GM19372 (cell line): ENCODE measurements around the gene ZFAND2B.
A peak's percentile ranks its signal among the peaks of the same experiment; 100 is the strongest.
"Not testable (repeated sequence)": the region's sequence is repeated elsewhere in the genome, so short reads cannot be mapped to it uniquely, and the experiment has no call there.

ENCODE experiments used
- ATAC-seq: cut with Tn5 transposase; IDR thresholded peaks from one replicate; pipeline ENCODE4 v1.9.1; 2021; ENCODE audit warnings: mild to moderate bottlenecking, low read depth, moderate library complexity; ENCODE audit not compliant: unreplicated experiment

Gene ZFAND2B

GRCh38 chr2:219175928-219176817 lies 30.4 kb upstream of the ZFAND2B start:
- ATAC-seq = peak; percentile 14

DNA sequence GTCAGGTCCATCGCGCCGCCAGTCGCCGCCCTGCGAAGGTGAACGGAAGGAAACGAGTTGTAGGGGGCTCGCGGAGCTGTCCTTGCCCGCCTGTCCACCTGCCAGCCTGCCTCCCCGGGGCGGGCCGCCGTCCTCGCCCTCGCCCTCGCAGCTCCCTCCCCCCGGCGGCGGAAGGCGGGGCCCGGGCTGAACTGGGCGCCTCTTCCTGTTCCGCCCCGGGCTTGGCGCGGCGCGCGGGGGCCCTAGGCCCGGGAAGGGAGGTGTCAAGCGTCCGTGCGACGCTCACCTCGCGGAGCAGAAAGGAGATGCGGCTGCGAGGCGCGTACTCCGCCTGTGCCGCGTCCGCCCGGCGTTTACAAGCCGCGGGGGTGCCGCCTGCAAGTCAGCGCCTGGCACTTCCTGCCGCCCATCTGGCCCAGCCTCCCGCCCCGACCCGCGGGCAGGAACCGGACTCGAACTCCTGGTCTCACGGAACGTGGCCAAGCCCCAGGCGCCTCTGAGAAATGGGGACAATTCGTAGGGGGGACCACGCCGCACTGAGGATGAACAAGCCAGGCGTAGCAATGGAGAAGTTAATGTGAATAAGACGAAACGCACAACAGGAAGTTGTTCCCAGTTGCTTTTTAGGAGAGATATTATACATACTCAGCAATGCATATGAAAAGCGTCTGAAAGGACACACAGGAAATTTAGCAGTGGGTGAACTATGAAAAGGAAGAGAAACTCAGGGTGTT lies 29.6 kb upstream of the ZFAND2B start, which contains the start of gene CNPPD1:
Gene CNPPD1, minus strand, starts transcription at position 108 of the 734 bp plus-strand sequence. Its CDS starts 97 bp downstream, at position 11.
- peak; percentile 65 for ATAC-seq

- ATAC-seq = peak; percentile 39
Observed at GRCh38 chr2:219177552-219178376, 28.8 kb upstream of the ZFAND2B start, which contains the start of gene RETREG2. Gene RETREG2 (plus strand): TSS chr2:219178275. CDS start chr2:219178353, 78 bp downstream.

- peak; percentile 15 for ATAC-seq
Observed at GRCh38 chr2:219178377-219179175, 28.0 kb upstream of the ZFAND2B start.

GRCh38 chr2:219179601-219180465 lies 26.7 kb upstream of the ZFAND2B start:
- no peak for ATAC-seq

DNA sequence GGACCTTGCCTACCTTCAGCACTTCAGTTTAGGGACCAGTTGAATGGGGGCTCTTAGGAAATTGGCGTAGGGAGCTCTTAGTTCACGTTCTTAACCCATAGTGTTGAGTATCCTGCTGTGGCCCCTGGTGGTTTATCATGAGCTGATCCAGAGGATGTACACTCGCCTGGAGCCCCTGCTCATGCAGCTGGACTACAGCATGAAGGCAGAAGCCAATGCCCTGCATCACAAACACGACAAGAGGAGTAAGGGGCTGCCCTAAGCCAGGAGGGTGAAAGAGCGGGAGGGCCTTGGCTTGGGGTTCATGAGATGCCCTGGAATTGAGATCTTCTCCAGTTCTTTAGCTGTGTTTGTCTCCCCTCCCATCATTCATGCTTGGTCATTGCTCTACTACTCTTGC lies 25.6 kb upstream of the ZFAND2B start:
- ATAC-seq = no peak

DNA sequence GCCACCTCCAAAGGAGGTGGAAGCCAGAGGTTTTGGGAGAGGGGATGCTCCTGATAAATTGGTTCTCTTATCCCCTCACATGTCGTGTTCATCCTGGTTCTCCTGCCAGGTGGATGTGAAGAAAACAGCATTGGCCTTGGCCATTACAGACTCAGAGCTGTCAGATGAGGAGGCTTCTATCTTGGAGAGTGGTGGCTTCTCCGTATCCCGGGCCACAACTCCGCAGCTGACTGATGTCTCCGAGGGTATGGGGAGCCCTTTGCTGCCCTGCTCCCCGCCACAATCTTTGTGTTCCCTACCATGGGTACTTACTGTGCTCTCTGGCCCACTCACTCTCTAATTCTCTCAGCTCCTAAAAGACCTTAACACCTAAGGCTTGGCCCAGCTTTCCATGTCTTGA lies 25.1 kb upstream of the ZFAND2B start:
- no peak for ATAC-seq

DNA sequence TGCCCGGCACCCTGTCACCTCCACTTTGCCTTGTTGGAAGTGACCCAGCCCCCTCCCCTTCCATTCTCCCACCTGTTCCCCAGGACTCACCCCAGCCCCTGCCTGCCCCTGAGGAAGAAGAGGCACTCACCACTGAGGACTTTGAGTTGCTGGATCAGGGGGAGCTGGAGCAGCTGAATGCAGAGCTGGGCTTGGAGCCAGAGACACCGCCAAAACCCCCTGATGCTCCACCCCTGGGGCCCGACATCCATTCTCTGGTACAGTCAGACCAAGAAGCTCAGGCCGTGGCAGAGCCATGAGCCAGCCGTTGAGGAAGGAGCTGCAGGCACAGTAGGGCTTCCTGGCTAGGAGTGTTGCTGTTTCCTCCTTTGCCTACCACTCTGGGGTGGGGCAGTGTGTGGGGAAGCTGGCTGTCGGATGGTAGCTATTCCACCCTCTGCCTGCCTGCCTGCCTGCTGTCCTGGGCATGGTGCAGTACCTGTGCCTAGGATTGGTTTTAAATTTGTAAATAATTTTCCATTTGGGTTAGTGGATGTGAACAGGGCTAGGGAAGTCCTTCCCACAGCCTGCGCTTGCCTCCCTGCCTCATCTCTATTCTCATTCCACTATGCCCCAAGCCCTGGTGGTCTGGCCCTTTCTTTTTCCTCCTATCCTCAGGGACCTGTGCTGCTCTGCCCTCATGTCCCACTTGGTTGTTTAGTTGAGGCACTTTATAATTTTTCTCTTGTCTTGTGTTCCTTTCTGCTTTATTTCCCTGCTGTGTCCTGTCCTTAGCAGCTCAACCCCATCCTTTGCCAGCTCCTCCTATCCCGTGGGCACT lies 24.0 kb upstream of the ZFAND2B start:
- no peak for ATAC-seq

- no peak for ATAC-seq
Observed at GRCh38 chr2:219183151-219183772, 23.3 kb upstream of the ZFAND2B start.

GRCh38 chr2:219184121-219184520 lies 22.5 kb upstream of the ZFAND2B start:
- no peak for ATAC-seq

- ATAC-seq = peak; percentile 51
Observed at GRCh38 chr2:219186754-219187456, 19.7 kb upstream of the ZFAND2B start.

- no peak for ATAC-seq
Observed at GRCh38 chr2:219197388-219197787, 9.2 kb upstream of the ZFAND2B start.

- no peak for ATAC-seq
Observed at GRCh38 chr2:219198974-219199373, 7.6 kb upstream of the ZFAND2B start.

- ATAC-seq = no peak
Observed at GRCh38 chr2:219199470-219200211, 6.9 kb upstream of the ZFAND2B start.

DNA sequence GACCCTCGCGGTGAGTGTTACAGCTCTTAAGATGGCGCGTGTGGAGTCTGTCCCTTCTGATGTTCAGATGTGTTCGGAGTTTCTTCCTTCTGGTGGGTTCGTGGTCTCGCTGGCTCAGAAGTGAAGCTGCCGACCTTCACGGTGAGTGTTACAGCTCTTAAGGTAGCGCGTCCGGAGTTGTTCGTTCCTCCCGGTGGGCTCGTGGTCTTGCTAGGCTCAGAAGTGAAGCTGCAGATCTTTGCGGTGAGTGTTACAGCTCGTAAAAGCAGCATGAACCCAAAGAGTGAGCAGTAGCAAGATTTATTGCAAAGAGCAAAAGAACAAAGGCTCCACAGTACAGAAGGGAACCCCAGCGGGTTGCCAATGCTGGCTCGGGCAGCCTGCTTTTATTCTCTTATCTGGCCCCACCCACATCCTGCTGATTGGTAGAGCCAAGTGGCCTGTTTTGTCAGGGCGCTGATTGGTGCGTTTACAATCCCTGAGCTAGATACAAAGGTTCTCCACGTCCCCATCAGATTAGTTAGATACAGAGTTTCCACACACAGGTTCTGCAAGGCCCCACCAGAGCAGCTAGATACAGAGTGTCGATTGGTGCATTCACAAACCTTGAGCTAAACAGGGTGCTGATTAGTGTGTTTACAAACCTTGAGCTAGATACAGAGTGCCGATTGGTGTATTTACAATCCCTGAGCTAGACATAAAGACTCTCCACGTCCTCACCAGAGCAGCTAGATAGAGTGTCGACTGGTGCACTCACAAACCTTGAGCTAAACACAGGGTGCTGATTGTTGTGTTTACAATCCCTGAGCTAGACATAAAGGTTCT lies 5.9 kb upstream of the ZFAND2B start:
- not testable (repeated sequence) for ATAC-seq
